LNCAP (cell line): ENCODE data around the gene ANKS6.

Experiments
- TF ChIP-seq, protein P1 (sequence below): fragments of 450-650 bp; IDR thresholded peaks from 2 replicates; pipeline ENCODE4 v1.5.1; 2017; ENCODE audit warnings: mild to moderate bottlenecking

The ANKS6 gene

DNA sequence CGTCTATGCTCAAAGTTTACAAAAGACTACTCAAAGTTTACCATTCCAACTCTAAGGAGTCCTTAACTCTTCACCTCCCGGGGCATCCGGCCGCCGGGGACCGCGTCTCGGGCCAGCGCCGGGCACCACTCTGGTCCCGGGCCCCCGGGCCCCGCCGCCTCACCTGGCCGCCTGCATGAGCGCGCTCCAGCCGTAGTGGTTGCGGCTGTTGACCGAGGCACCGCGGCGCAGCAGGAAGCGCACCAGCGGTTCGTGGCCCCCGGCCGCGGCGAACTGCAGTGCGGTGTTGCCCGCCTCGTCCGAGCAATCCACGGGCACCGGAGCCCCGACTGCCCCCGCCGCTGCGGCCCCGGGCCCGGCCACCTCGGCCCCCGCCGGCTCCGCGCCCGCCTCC lies 388 bp downstream of the ANKS6 start:
- TF ChIP-seq, protein P1, sequence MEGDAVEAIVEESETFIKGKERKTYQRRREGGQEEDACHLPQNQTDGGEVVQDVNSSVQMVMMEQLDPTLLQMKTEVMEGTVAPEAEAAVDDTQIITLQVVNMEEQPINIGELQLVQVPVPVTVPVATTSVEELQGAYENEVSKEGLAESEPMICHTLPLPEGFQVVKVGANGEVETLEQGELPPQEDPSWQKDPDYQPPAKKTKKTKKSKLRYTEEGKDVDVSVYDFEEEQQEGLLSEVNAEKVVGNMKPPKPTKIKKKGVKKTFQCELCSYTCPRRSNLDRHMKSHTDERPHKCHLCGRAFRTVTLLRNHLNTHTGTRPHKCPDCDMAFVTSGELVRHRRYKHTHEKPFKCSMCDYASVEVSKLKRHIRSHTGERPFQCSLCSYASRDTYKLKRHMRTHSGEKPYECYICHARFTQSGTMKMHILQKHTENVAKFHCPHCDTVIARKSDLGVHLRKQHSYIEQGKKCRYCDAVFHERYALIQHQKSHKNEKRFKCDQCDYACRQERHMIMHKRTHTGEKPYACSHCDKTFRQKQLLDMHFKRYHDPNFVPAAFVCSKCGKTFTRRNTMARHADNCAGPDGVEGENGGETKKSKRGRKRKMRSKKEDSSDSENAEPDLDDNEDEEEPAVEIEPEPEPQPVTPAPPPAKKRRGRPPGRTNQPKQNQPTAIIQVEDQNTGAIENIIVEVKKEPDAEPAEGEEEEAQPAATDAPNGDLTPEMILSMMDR, result no peak

DNA sequence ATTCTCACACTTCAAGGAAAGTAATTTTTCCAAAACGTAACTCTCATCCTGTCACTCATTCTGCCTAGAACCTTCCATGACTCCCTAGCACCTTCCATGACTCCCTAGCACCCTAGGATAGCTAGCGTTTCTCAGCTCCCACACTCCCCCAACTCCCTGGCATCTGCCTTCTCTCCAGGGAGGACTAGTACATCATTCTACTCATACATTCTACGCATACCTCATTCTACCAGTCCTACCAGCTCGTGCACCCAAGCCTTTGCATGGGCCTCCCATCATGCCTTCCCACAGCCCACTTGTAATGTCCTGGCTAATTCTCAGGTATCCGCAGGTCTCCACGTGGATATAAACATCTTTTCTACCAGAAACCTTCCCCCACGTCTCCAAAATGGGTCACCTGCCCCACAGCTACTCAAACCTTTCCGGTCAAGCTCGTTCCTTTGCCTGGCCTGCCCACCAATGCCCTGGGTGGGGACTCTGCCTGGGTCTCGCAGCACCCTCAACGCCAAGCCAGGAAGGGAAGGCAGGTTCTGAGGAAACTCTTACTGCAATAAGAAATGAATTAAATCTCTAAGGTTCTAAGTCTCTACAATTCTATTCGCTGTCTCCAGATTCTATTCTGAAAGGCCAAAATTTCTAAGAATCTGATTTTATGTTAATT lies 930 bp downstream of the ANKS6 start:
- TF ChIP-seq, protein P1, result no peak

DNA sequence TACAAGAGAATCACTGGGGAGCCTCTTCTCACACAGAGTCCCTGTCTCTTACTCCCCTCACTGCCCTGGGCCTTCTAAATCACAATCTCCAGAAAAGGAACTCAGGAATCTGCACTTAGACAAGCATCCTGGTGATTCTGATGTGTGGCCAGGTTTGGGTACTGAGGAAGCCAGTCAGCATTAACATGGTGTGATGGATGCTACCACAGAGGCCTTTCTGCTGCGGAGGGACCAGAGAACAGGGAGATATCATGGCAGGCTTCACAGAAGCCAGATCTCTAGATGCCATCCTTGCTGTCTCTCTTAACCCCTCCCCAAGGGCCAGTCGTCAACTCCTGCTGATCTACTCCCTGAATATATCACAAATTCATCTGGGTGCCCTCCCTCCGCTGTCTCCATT lies 1.6 kb downstream of the ANKS6 start:
- TF ChIP-seq, protein P1, result no peak

DNA sequence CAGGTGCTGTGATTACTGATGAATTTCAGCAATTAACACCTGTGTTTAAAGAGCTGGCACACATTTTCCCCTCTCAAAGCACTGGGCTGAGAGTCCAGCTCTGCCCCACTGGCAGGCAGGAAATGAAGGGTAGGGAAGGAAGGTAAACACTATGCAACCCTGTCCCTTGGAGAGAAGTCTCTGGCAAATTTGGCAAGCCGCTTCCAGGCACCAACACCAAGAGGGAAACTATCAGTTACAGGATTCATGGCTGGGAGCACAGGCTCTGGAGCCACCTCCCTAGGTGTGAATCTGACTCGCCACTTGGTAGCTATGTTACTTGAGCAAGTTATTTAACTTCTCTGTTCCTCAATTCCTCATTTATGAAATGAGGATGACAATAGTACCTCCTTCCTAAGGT lies 3.3 kb downstream of the ANKS6 start:
- TF ChIP-seq, protein P1, result no peak

DNA sequence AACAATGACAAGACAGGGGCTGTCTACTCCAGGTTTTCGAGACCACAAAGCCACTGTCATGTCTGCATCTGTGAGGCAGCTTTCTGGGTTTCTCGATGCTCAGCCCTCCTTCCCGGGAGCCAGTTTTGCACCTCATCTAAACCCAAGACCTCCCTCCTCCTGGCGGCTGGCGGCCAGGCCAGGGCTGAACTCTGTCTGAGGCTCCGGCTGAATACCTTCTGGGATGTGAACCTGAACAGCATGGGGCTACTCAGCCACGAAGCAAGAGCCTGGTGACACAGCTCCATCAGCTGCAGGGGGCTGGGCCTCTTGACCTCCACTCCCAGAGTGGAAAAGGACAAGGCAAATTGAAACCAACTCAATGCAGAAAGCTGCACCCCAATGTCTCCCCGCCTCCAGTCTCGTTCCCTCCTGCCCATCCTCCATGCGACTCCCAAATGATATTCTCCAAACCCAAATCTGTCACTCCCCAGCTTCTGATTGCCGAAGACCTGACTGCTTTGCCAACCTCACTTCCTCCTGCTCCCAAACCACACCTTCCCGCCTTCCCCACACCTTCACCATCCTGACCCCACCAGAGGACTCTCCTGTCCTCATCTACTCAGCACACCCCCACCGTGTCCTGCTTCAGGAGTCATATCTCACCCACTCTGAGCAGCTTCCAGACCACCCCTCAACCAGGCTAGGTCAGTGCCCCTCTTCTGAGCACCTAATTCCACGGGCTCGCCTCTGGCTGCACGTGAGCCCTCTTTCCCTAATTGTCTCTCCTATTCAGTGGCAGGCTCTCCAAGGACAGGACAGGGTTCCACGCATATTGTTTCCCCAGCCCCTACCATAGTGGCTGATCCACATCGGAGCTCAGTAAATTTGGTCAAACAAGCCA lies 4.5 kb downstream of the ANKS6 start:
- TF ChIP-seq, protein P1, result no peak

DNA sequence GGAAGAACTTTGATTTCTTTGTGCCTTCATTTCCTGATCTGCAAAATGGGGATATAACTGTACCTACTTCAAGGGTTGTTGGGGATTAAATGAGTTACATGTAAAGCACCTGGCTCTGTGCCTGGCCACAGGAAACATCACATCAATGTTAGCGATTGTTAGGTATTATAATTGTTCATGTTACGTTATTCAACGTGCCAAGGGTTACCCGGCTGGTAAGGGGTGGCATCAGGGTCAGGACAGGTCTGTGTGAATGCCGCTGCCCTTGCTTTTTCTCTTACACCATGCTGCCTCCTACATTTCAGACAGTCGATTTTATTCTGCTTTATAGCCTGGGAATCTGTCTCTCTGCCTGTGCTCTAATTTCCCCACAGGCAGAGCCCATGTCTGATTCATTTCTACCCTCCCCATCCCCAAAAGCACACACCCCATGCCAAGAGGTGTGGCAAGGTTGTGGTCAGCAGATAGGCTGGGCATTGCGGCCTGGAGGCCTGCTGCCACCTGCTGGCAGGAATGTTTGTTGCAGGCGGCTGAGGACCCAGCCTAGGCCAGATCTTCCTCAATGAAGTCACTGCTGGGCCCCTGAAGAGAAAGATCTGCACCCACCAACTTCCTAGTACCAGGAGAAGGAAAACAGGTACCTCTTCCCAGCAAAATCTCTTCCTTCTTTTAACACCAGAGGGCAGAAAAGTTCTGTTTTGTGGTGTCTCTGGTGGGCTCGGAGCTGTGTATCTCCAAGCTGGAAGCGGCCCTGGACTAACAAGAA lies 5.3 kb downstream of the ANKS6 start:
- TF ChIP-seq, protein P1, result peak; percentile 99

DNA sequence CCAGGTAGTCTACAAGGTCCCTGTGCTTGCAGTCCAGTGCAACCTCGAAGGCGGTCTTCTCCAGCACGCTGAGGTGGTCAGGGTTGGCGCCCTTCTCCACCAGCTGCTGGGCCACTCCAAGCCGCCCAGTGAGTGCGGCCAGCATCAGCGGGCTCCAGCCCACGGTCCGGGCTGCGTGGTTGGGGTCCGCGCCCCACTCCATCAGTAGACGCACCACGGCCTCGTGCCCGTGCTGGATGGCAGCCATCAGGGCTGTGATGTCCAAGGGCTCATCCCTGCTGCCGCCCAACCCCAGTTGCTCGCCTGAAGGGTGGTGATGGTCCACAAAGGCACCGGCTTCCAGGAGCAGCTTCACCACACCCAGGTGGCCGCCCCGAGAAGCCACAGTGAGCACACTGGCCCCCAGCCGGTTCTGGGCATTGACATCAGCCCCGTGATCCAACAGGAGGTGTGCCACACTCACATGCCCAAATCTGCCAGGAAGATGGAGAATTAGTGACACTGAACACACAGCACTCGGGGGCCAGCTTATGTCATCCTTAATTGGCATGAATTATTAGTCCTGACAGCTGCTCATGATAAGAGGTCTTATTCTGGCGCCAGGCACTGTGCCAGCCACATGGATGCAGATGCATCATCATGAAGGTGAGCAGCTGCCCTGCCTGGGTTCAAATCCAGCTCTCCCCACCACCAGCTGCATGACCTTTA lies 6.1 kb downstream of the ANKS6 start:
- TF ChIP-seq, protein P1, result no peak
